Stimulated activated naive CD8-positive, alpha-beta T cell treated with anti-CD3 and anti-CD28 coated beads, Interleukin-15, Interleukin-2, amounts not matched to agents 100 ng/mL and 50 ng/mL, for 24 hours (primary cell): Measurements from ENCODE around the gene OR52E4.

ENCODE experiments used
- H3K27ac Mint-ChIP-seq: one replicate; pipeline ENCODE4 v1.8.0; 2021; ENCODE audit warnings: mild to moderate bottlenecking, mixed read lengths
- H3K27me3 Mint-ChIP-seq: one replicate; pipeline ENCODE4 v1.8.0; 2021; ENCODE audit warnings: mixed read lengths
- H3K36me3 Mint-ChIP-seq: one replicate; pipeline ENCODE4 v1.8.0; 2021; ENCODE audit warnings: low read depth, mixed read lengths
- H3K4me1 Mint-ChIP-seq: one replicate; pipeline ENCODE4 v1.8.0; 2021; ENCODE audit warnings: low read depth, mixed read lengths
- H3K4me3 Mint-ChIP-seq: one replicate; pipeline ENCODE4 v1.8.0; 2021; ENCODE audit warnings: mild to moderate bottlenecking, mixed read lengths
- H3K9me3 Mint-ChIP-seq: one replicate; pipeline ENCODE4 v1.8.0; 2021; ENCODE audit warnings: mixed read lengths

The OR52E4 gene

DNA sequence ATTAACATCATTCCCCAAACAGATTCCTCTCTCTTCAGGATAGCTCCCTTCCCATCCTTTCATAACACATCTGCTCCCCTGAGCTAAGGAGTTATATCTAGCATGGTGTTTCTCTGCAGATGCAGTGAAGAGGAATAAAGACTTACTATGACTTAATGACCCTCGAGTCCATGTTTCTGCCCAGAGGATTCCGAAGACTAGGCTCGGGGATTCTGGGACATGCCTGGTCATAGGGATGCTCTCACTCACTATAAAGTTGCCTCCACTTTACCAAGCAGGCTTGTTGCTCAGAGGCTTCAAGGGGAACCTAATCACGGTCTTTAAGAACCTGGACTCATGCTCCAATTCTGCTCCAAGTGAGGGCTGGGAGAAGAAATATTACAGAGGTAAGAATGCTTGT is at the start of gene OR52E4:
TSS of gene OR52E4 (plus strand) at position 301 of the 400 bp plus-strand sequence. CDS start 3,664 bp downstream, outside the sequence.
- no peaks in the 10 kb centered on the region for H3K4me1 Mint-ChIP-seq

DNA sequence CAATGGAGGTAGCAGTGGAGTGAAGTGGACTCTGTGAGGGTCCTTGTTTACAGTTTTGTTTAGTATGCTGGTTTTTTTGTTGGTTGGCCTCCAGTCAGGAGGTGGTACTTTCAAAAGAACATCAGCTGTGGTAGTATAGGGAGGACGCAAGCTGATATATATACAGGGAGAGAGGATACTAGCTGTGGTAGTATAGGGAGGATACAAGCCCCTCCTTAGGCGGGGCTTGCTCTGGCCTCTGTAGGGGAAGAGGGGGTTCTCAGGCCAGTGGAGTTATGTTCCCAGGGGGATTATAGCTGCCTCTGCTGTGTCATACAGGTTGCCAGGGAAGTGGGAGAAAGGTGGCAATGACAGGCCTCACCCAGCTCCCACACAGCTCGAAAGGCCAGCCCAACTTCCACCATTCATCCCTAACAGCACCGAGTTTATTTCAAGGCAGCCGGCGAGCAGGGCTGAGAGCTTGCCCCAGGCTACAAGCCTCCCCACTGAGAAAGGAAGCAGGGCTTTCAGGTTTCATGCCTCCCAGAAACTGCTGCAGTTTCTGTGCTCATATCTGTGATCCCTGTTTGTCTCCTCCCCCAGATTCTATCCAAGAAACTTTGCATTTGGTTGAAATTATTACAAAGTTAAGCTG is 49.1 kb upstream of the OR52E4 start:
- H3K27ac Mint-ChIP-seq: no peak overlapping the region

More for the DNA sequence above, at the start of gene OR52E4:
- no peak within 1 kb of the TSS for H3K4me3 Mint-ChIP-seq
- no peaks in the 10 kb centered on the region for H3K9me3 Mint-ChIP-seq
- H3K27ac Mint-ChIP-seq: no peak within 1 kb of the TSS
- no peaks in the 10 kb centered on the region for H3K36me3 Mint-ChIP-seq
- peaks cover 5% of the 10 kb centered on the region for H3K27me3 Mint-ChIP-seq

DNA sequence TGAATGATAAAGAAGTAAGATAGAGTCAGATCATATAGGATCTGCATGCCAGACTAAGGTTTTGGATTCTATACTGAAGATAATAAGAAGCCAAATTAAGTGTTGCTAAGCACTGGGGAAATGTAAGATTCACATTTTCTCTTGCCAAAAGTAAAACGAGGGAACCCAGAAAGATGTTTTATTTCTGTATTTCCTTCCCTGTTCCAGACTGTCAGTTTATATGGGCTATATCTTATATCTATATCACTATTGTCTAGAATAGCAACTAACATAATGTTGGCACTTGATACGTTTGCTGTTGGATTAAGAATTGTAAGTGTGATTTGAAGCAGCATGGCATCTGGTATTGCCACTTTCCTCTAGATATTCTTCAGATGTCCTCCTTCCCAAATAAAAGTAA is 47.0 kb upstream of the OR52E4 start:
- H3K4me1 Mint-ChIP-seq: no peaks in the 10 kb centered on the region
- H3K27ac Mint-ChIP-seq: no peak overlapping the region
- H3K36me3 Mint-ChIP-seq: no peaks in the 10 kb centered on the region
- no peaks in the 10 kb centered on the region for H3K9me3 Mint-ChIP-seq
- H3K4me3 Mint-ChIP-seq: no peak overlapping the region
- peaks cover 20% of the 10 kb centered on the region for H3K27me3 Mint-ChIP-seq

More for the DNA sequence above, 49.1 kb upstream of the OR52E4 start:
- no peaks in the 10 kb centered on the region for H3K36me3 Mint-ChIP-seq
- no peaks in the 10 kb centered on the region for H3K9me3 Mint-ChIP-seq
- H3K27me3 Mint-ChIP-seq: peaks cover 9% of the 10 kb centered on the region
- no peaks in the 10 kb centered on the region for H3K4me1 Mint-ChIP-seq
- no peak overlapping the region for H3K4me3 Mint-ChIP-seq

GRCh38 chr11:5837695-5838094 is 42.7 kb upstream of the OR52E4 start:
- Mint-ChIP-seq H3K9me3 (no peaks in the 10 kb centered on the region), H3K36me3 (no peaks in the 10 kb centered on the region), H3K27me3 (peaks cover 28% of the 10 kb centered on the region), H3K4me1 (no peaks in the 10 kb centered on the region), H3K4me3 (no peak overlapping the region), H3K27ac (no peak overlapping the region)

DNA sequence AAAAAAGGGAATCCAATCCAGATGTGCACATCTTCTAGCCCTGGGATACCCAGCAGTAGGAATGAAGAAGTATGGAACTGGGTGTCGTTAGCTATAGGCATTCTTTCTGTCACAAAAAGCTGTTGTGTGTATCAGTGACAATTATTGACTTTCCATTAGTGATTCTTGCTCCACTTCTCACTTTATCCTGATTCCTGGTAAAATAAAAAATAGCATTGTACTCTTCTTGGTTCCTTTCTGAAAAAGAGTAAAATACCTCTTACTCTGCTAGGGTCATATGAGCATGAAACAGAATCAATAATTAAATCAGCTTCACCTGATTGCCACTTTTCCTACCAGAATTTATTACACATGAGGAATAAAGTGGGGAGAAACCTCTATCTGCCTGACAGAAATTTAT is 38.6 kb upstream of the OR52E4 start, which contains the start of gene OR52E6:
TSS of gene OR52E6 (minus strand) at position 101 of the 400 bp plus-strand sequence. CDS start at position 101, 0 bp downstream.
- Mint-ChIP-seq H3K4me1 (no peaks in the 10 kb centered on the region), H3K9me3 (no peaks in the 10 kb centered on the region), H3K27me3 (peaks cover 30% of the 10 kb centered on the region), H3K27ac (no peak within 1 kb of the TSS), H3K4me3 (no peak within 1 kb of the TSS), H3K36me3 (no peaks in the 10 kb centered on the region)

- Mint-ChIP-seq H3K9me3 (no peaks in the 10 kb centered on the region), H3K4me3 (no peak overlapping the region), H3K36me3 (no peaks in the 10 kb centered on the region), H3K4me1 (no peaks in the 10 kb centered on the region), H3K27ac (no peak overlapping the region), H3K27me3 (peaks cover 4% of the 10 kb centered on the region)
Observed at GRCh38 chr11:5846701-5847100, 33.7 kb upstream of the OR52E4 start.

DNA sequence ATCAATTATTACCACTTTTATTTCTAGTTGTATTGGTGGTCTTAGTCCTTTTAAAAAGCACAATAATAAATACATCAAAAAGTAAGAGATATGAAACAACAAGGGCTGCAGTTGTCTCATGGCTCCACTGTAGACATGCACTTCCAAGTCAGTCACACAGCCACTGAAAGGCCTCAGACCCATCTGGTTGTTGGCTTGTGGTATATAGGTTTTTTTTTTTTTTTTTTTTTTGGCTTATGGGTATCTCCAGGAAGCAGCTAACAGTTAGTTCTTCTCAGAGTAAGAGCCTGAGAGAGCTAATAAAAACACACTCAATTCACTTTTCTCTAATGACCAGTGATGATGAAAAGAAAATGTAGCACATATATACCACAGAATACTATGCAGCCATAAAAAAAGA is 32.7 kb upstream of the OR52E4 start:
- Mint-ChIP-seq H3K9me3 (no peaks in the 10 kb centered on the region), H3K4me1 (no peaks in the 10 kb centered on the region), H3K4me3 (no peak overlapping the region), H3K27me3 (peaks cover 7% of the 10 kb centered on the region), H3K27ac (no peak overlapping the region), H3K36me3 (no peaks in the 10 kb centered on the region)

- Mint-ChIP-seq H3K4me1 (no peaks in the 10 kb centered on the region), H3K4me3 (no peak overlapping the region)
Observed at GRCh38 chr11:5851002-5851401, 29.4 kb upstream of the OR52E4 start.

DNA sequence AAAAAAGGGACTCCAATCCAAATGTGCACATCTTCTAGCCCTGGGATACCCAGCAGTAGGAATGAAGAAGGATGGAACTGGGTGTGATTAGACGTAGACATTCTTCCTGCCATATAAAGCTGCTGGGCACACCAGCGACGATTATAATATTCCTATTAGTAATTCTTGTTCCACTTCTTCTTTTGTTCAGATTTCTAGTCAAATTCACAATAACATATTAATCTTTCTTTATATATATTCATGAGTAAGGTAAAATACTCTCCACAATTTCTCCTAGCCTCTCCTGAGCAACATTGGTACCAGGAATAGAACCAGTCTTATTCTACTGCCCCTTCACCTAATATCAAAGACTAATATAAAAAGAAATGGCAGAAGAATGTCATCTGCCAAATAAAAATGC is 22.8 kb upstream of the OR52E4 start, which contains the start of gene OR52E8:
TSS of gene OR52E8 (minus strand) at position 101 of the 400 bp plus-strand sequence. CDS start at position 101, 0 bp downstream.
- no peak within 1 kb of the TSS for H3K4me3 Mint-ChIP-seq
- peaks cover 27% of the 10 kb centered on the region for H3K27me3 Mint-ChIP-seq
- peaks cover 4% of the 10 kb centered on the region for H3K9me3 Mint-ChIP-seq
- no peaks in the 10 kb centered on the region for H3K36me3 Mint-ChIP-seq
- no peaks in the 10 kb centered on the region for H3K4me1 Mint-ChIP-seq
- no peak within 1 kb of the TSS for H3K27ac Mint-ChIP-seq

More at GRCh38 chr11:5851002-5851401, 29.4 kb upstream of the OR52E4 start:
- peaks cover 4% of the 10 kb centered on the region for H3K9me3 Mint-ChIP-seq
- peaks cover 26% of the 10 kb centered on the region for H3K27me3 Mint-ChIP-seq
- H3K27ac Mint-ChIP-seq: no peak overlapping the region
- no peaks in the 10 kb centered on the region for H3K36me3 Mint-ChIP-seq

DNA sequence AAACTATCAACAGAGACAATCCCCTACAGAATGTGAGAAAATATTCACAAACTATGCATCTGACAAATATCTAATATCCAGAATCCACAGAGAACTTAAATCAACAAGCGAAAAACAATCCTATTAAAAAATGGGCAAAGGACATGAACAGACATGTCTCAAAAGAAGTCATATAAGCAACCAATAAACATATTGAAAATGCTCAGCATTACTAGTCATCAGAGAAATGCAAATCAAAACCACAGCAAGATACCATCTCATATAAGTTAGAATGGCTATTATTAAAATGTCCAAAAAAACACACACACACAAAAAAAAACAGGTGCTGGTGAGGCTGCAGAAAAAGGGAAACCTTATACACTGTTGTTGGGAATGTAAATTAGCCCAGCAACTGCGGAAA is 14.6 kb upstream of the OR52E4 start:
- Mint-ChIP-seq H3K4me1 (no peaks in the 10 kb centered on the region), H3K27ac (no peak overlapping the region), H3K9me3 (no peaks in the 10 kb centered on the region), H3K27me3 (peaks cover 18% of the 10 kb centered on the region), H3K4me3 (no peak overlapping the region), H3K36me3 (no peaks in the 10 kb centered on the region)

DNA sequence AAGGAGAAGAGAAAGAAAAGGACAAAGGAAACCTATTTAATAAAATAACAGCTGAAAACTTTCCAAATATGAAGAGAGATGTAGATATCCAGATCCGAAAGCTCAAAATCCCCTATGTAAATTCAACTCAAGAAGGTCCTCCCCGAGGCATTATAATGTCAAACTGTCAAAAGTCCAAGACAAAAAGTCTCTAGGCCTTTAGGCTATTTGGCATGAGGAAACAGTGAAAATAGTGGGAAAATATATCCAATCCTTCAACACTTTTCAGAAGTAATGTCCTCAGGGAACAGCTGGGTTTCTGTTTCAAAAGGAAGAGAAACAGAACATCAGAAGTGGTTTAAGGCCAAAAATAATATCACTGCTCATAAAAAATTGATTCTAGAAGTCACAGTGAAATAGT is 1.9 kb upstream of the OR52E4 start:
- H3K4me1 Mint-ChIP-seq: no peaks in the 10 kb centered on the region
- no peaks in the 10 kb centered on the region for H3K9me3 Mint-ChIP-seq
- peaks cover 5% of the 10 kb centered on the region for H3K27me3 Mint-ChIP-seq
- H3K27ac Mint-ChIP-seq: no peak overlapping the region
- H3K4me3 Mint-ChIP-seq: no peak overlapping the region
- H3K36me3 Mint-ChIP-seq: no peaks in the 10 kb centered on the region

GRCh38 chr11:5881756-5882155 is 1.3 kb downstream of the OR52E4 start:
- no peaks in the 10 kb centered on the region for H3K36me3 Mint-ChIP-seq
- peaks cover 5% of the 10 kb centered on the region for H3K27me3 Mint-ChIP-seq
- no peak overlapping the region for H3K4me3 Mint-ChIP-seq
- H3K9me3 Mint-ChIP-seq: no peaks in the 10 kb centered on the region
- no peaks in the 10 kb centered on the region for H3K4me1 Mint-ChIP-seq
- H3K27ac Mint-ChIP-seq: no peak overlapping the region

DNA sequence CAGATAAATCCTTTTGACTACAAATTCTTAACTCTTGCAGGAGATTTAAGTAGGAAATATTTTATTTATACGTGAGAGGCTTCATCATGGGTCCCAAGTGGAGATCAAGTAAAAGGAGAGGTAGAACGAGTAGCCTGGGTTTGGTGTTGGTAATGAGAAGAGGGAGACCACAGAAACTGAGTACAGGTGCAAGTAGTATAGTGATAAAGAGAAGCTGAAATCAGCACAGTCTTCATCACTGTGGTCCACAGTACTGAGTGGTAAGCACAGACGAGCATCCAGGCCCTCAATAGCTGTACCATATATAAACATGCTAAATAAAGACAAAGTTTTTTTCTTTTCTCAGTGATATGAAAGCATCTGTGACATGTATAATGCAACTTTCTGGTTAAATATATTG is 6.7 kb downstream of the OR52E4 start:
- Mint-ChIP-seq H3K4me3 (no peak overlapping the region), H3K36me3 (no peaks in the 10 kb centered on the region), H3K4me1 (no peaks in the 10 kb centered on the region), H3K9me3 (no peaks in the 10 kb centered on the region), H3K27me3 (no peaks in the 10 kb centered on the region), H3K27ac (no peak overlapping the region)

DNA sequence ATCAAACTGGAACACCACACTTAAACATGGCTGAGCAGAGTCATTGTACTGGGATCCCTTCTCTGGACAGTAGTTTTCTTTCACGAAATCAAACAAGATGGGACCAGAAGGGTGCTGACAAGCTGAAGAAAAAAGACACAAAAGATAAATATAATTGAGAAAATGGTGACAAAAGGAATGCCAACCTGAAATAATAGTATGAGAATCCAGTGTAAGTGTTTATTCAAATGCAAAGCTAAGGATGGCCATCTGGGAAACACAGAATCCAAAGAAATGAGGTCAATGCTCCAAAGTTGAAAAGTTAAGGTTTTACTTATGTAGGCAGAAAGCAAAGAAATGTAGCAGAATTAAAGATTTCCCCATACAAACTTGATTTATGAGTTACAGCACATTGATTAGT is 7.2 kb downstream of the OR52E4 start:
- Mint-ChIP-seq H3K9me3 (no peaks in the 10 kb centered on the region), H3K4me1 (no peaks in the 10 kb centered on the region), H3K27me3 (no peaks in the 10 kb centered on the region), H3K27ac (no peak overlapping the region), H3K36me3 (no peaks in the 10 kb centered on the region), H3K4me3 (no peak overlapping the region)

GRCh38 chr11:5891216-5891800 is 10.9 kb downstream of the OR52E4 start:
- H3K9me3 Mint-ChIP-seq: no peaks in the 10 kb centered on the region
- H3K27me3 Mint-ChIP-seq: peaks cover 9% of the 10 kb centered on the region
- H3K4me1 Mint-ChIP-seq: no peaks in the 10 kb centered on the region
- H3K36me3 Mint-ChIP-seq: no peaks in the 10 kb centered on the region
- no peak overlapping the region for H3K27ac Mint-ChIP-seq
- H3K4me3 Mint-ChIP-seq: no peak overlapping the region

- no peaks in the 10 kb centered on the region for H3K4me1 Mint-ChIP-seq
- no peaks in the 10 kb centered on the region for H3K9me3 Mint-ChIP-seq
- H3K4me3 Mint-ChIP-seq: no peak within 1 kb of the TSS
- H3K27me3 Mint-ChIP-seq: peaks cover 9% of the 10 kb centered on the region
- no peak within 1 kb of the TSS for H3K27ac Mint-ChIP-seq
- H3K36me3 Mint-ChIP-seq: no peaks in the 10 kb centered on the region
Observed at GRCh38 chr11:5892908-5893307, 12.5 kb downstream of the OR52E4 start, which contains the start of gene OR52E5. Gene OR52E5 (plus strand): TSS chr11:5893208. CDS start chr11:5900777, 7,569 bp downstream.
